Upper lobe of left lung (tissue), 4 donors: Measurements from ENCODE around the gene TJP3.

ENCODE experiments used
- CTCF ChIP-seq, 6 experiments: fragments of 450-650 bp in 4 of 6; fragments of 200-600 bp in 2 of 6; sonication (generic) in 2 of 6; IDR thresholded peaks; one replicate each; pipeline ENCODE4 v1.5.1; 2016 to 2019; ENCODE audit warnings: antibody characterized with exemption in 6 of 6
- POLR2A ChIP-seq, 4 donors: fragments of 450-650 bp; IDR thresholded peaks; one replicate each; pipeline ENCODE4 v1.5.1; 2016 to 2017; ENCODE audit warnings: antibody characterized with exemption in 4 of 4, mild to moderate bottlenecking in 2 of 4
- POLR2AphosphoS5 ChIP-seq, 2 donors: sonication (generic); formaldehyde crosslinking; IDR thresholded peaks; one replicate each; pipeline ENCODE4 v1.5.1; 2017; ENCODE audit warnings: antibody characterized with exemption in 2 of 2

GRCh38 chr19:3783660-3784584, 75.7 kb downstream of the TJP3 start:
- peak in 5 of 6 experiments; percentile 20 to 39 (median 25) for TF ChIP-seq CTCF (IDR thresholded peaks at IDR 0.05)
- TF ChIP-seq POLR2A (IDR thresholded peaks at IDR 0.05): no peak
- TF ChIP-seq POLR2AphosphoS5 (IDR thresholded peaks at IDR 0.05): no peak
